H9 (cell line): ENCODE results near the gene INPP5A. TPM values are rescaled to one million over a fixed set of nuclear protein-coding genes. Genes with fewer than 3 reads are reported as not detected.
A peak's percentile ranks its signal among the peaks of the same experiment; 100 is the strongest.

Experiments used
- DNase-seq: peaks from one replicate; pipeline ENCODE4 v3.0.0-alpha.2; 2017
- H2AFZ ChIP-seq: one replicate; pipeline ENCODE4 v1.6.1; 2013; ENCODE audit warnings: mild to moderate bottlenecking, low read length, control low read depth, moderate library complexity
- H2AK5ac ChIP-seq: 2 replicates; pipeline ENCODE4 v1.6.1; 2013; ENCODE audit warnings: low read length, control low read depth, mixed read lengths; ENCODE audit not compliant: insufficient read length
- H2BK120ac ChIP-seq: one replicate; pipeline ENCODE4 v1.6.1; 2013; ENCODE audit warnings: low read depth, mild to moderate bottlenecking, low read length, control low read depth, inconsistent platforms; ENCODE audit not compliant: poor library complexity, severe bottlenecking
- H2BK12ac ChIP-seq: 2 replicates; pipeline ENCODE4 v1.6.1; 2013; ENCODE audit warnings: low read length, control low read depth, mixed read lengths, low read depth; ENCODE audit not compliant: insufficient read length
- H2BK15ac ChIP-seq: 2 replicates; pipeline ENCODE4 v1.6.1; 2013; ENCODE audit warnings: low read depth, low read length, control low read depth
- H2BK20ac ChIP-seq: one replicate; pipeline ENCODE4 v1.6.1; 2013; ENCODE audit warnings: low read depth, mild to moderate bottlenecking, low read length, control low read depth, inconsistent platforms; ENCODE audit not compliant: poor library complexity, severe bottlenecking
- H2BK5ac ChIP-seq: 2 replicates; pipeline ENCODE4 v1.6.1; 2013; ENCODE audit warnings: low read length, control low read depth, mixed read lengths; ENCODE audit not compliant: insufficient read length
- H3K14ac ChIP-seq: 2 replicates; pipeline ENCODE4 v1.6.1; 2013; ENCODE audit warnings: low read length, control low read depth; ENCODE audit not compliant: insufficient read depth
- H3K18ac ChIP-seq: 2 replicates; pipeline ENCODE4 v1.6.1; 2013; ENCODE audit warnings: low read depth, mild to moderate bottlenecking, mixed read lengths, low read length, control low read depth; ENCODE audit not compliant: insufficient read length
- H3K23ac ChIP-seq: 2 replicates; pipeline ENCODE4 v1.6.1; 2013; ENCODE audit warnings: low read length, control low read depth, mixed read lengths, low read depth; ENCODE audit not compliant: insufficient read length
- H3K23me2 ChIP-seq: 2 replicates; pipeline ENCODE4 v1.6.1; 2013; ENCODE audit warnings: low read depth, mild to moderate bottlenecking, mixed read lengths, low read length, control low read depth; ENCODE audit not compliant: insufficient read length, poor library complexity, severe bottlenecking
- H3K27ac ChIP-seq: 2 replicates; pipeline ENCODE4 v1.5.1; 2013; ENCODE audit warnings: low read length, control low read depth, mixed read lengths, low read depth; ENCODE audit not compliant: insufficient read length
- H3K27me3 ChIP-seq: 2 replicates; pipeline ENCODE4 v1.6.1; 2013; ENCODE audit warnings: low read length, control low read depth, inconsistent platforms; ENCODE audit not compliant: insufficient read depth
- H3K4ac ChIP-seq: 2 replicates; pipeline ENCODE4 v1.6.1; 2013; ENCODE audit warnings: low read depth, mild to moderate bottlenecking, control low read depth, inconsistent platforms, low read length, moderate library complexity
- H3K4me1 ChIP-seq: 2 replicates; pipeline ENCODE4 v1.6.1; 2013; ENCODE audit warnings: low read length, control low read depth, inconsistent platforms; ENCODE audit not compliant: insufficient read depth
- H3K4me2 ChIP-seq: 2 replicates; pipeline ENCODE4 v1.6.1; 2013; ENCODE audit warnings: low read length, control low read depth, mixed read lengths; ENCODE audit not compliant: insufficient read length, insufficient read depth
- H3K56ac ChIP-seq: 2 replicates; pipeline ENCODE4 v1.6.1; 2013; ENCODE audit warnings: low read depth, mild to moderate bottlenecking, mixed read lengths, low read length, control low read depth; ENCODE audit not compliant: insufficient read length
- H3K79me1 ChIP-seq: 2 replicates; pipeline ENCODE4 v1.6.1; 2013; ENCODE audit warnings: low read depth, mild to moderate bottlenecking, moderate library complexity, low read length, control low read depth, inconsistent platforms; ENCODE audit not compliant: insufficient read depth, poor library complexity, severe bottlenecking
- H3K79me2 ChIP-seq: 2 replicates; pipeline ENCODE4 v1.6.1; 2013; ENCODE audit warnings: low read length, control low read depth, inconsistent platforms; ENCODE audit not compliant: insufficient read depth
- H3K9ac ChIP-seq: 2 replicates; pipeline ENCODE4 v1.6.1; 2013; ENCODE audit warnings: low read length, control low read depth, mixed read lengths; ENCODE audit not compliant: insufficient read length; ENCODE audit errors: extremely low read depth
- H3K9me3 ChIP-seq: one replicate; pipeline ENCODE4 v1.6.1; 2013; ENCODE audit warnings: low read depth, low read length, inconsistent platforms; ENCODE audit not compliant: control insufficient read depth
- H3T11ph ChIP-seq: one replicate; pipeline ENCODE4 v1.6.1; 2013; ENCODE audit warnings: mild to moderate bottlenecking, low read length, control low read depth, inconsistent platforms
- H4K20me1 ChIP-seq: one replicate; pipeline ENCODE4 v1.6.1; 2013; ENCODE audit not compliant: control insufficient read depth, insufficient read length, insufficient read depth
- H4K5ac ChIP-seq: 2 replicates; pipeline ENCODE4 v1.6.1; 2013; ENCODE audit warnings: low read depth, mild to moderate bottlenecking, mixed read lengths, low read length, control low read depth; ENCODE audit not compliant: insufficient read length
- H4K8ac ChIP-seq: replicated peaks from 2 replicates; pipeline ENCODE4 v1.6.1; 2013; ENCODE audit warnings: low read length, control low read depth, mixed read lengths, low read depth; ENCODE audit not compliant: insufficient read length
- H4K91ac ChIP-seq: 2 replicates; pipeline ENCODE4 v1.6.1; 2013; ENCODE audit warnings: low read depth, mild to moderate bottlenecking, moderate library complexity, mixed read lengths, low read length, control low read depth; ENCODE audit not compliant: insufficient read length
- H3K27ac Mint-ChIP-seq, 3 experiments: 2 replicates in 2 of 3; 3 replicates in 1 of 3; pipeline ENCODE4 v1.8.0; 2020 to 2021; ENCODE audit warnings: mixed read lengths in 3 of 3, mild to moderate bottlenecking in 1 of 3, moderate library complexity in 1 of 3
- H3K27me3 Mint-ChIP-seq: 2 replicates; pipeline ENCODE4 v1.8.0; 2021; ENCODE audit warnings: low read depth, mild to moderate bottlenecking, moderate library complexity, mixed read lengths
- H3K36me3 Mint-ChIP-seq, 3 experiments: 2 replicates in 2 of 3; 3 replicates in 1 of 3; pipeline ENCODE4 v1.8.0; 2020 to 2021; ENCODE audit warnings: low read depth in 3 of 3, mixed read lengths in 3 of 3; ENCODE audit not compliant: insufficient read depth in 1 of 3
- H3K4me1 Mint-ChIP-seq, 2 experiments: 2 replicates each; pipeline ENCODE4 v1.8.0; 2020; ENCODE audit warnings: mixed read lengths in 2 of 2
- H3K4me3 Mint-ChIP-seq, 2 experiments: 2 replicates in 1 of 2; 3 replicates in 1 of 2; pipeline ENCODE4 v1.8.0; 2020 to 2021; ENCODE audit warnings: mild to moderate bottlenecking in 2 of 2, mixed read lengths in 2 of 2, moderate library complexity in 1 of 2
- H3K9me3 Mint-ChIP-seq, 2 experiments: 2 replicates in 1 of 2; 3 replicates in 1 of 2; pipeline ENCODE4 v1.8.0; 2020; ENCODE audit warnings: mild to moderate bottlenecking in 2 of 2, mixed read lengths in 2 of 2, moderate library complexity in 1 of 2
- WGBS: extraction: QIAGEN DNeasy Blood & Tissue Kit; methylation state at CpG from one replicate; pipeline ENCODE4 v1.1.7; 2013; ENCODE audit warnings: missing lambda C conversion rate, low lambda C conversion rate, mixed read lengths; ENCODE audit not compliant: insufficient read length; ENCODE audit errors: extremely low coverage; 5-methylcytosine and 5-hydroxymethylcytosine counted together
- total RNA-seq: library from RNA; stranded (reverse); gene quantifications from 2 replicates; pipeline ENCODE4 v1.2.1, GENCODE V29; 2021
- TF ChIP-seq, protein P1 (sequence below): fragments of 200-600 bp; sonication (generic); conservative IDR thresholded peaks from 3 replicates; pipeline ENCODE4 v1.8.0; 2021; ENCODE audit warnings: antibody characterized with exemption, mild to moderate bottlenecking

Gene INPP5A
- total RNA-seq, 1 experiment from 2014 or later = 17.7 TPM

DNA sequence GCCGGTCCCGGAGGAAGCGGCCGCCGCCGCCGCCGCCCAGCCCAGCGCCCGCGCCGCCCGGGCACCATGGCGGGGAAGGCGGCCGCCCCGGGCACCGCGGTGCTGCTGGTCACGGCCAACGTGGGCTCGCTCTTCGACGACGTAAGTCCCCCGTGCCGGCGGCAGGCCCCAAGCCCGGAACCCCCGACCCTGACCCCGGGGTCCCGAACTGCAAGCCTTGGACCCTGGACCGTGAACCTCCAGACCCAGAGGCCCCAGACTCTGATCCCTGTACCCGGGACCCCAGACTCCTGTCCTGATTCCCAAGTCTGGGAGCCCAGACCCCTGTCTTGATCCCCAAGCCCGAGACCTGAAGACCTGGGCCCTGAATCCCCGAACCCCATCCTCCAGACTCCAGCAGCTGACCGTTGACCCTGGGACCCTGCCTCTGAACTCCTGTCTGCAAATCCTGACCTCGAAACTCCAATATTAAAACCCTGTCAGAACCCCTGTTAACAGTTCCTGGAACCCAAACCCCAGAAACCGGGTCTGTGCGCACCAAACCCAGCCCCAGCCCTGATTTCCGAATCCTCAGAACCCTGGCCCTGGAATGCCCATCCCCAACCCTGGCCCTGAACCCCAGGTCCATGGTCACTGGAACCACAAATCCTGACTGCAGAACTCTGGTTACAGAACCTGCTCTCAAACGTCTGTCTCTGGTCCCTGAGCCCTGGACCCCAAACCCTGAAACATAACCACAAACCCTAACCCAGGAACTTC is 623 bp downstream of the INPP5A start:
- Mint-ChIP-seq H3K27ac (no peak overlapping the region), H3K9me3 (no peaks in the 10 kb centered on the region), H3K4me3 (peak overlapping the region; percentile 79 to 88), H3K27me3 (peaks cover 37% of the 10 kb centered on the region), H3K4me1 (peaks cover 40 to 60% of the 10 kb centered on the region in 2 experiments), H3K36me3 (peaks cover 0 to 4% (median 0%) of the 10 kb centered on the region in 3 experiments; a peak in 2 of 7 replicates)
- Histone ChIP-seq H3K27ac (no peak overlapping the region), H3K4me2 (peak overlapping the region; percentile 58), H3K23me2 (peaks cover 8% of the 10 kb centered on the region), H3K27me3 (no peaks in the 10 kb centered on the region; the same call in 1 of the 2 replicates), H3K56ac (no peak overlapping the region), H3K14ac (no peak overlapping the region; the same call in none of the 2 replicates), H3K23ac (no peak overlapping the region), H3K4me1 (no peaks in the 10 kb centered on the region; the same call in 1 of the 2 replicates), H4K8ac (no peak overlapping the region), H3T11ph (no peak overlapping the region), H3K79me2 (no peaks in the 10 kb centered on the region), H3K18ac (no peak overlapping the region), H4K20me1 (peaks cover 3% of the 10 kb centered on the region), H3K4ac (no peak overlapping the region), H2BK15ac (no peak overlapping the region; the same call in 1 of the 2 replicates), H2BK12ac (no peak overlapping the region), H2BK5ac (no peak overlapping the region), H2AFZ (no peak overlapping the region), H4K91ac (no peak overlapping the region), H3K9me3 (no peaks in the 10 kb centered on the region), H2BK120ac (no peak overlapping the region), H2AK5ac (no peak overlapping the region), H4K5ac (no peak overlapping the region), H3K79me1 (peaks cover 5% of the 10 kb centered on the region), H2BK20ac (no peak overlapping the region), H3K9ac (no peak overlapping the region)
- TF ChIP-seq, protein P1, sequence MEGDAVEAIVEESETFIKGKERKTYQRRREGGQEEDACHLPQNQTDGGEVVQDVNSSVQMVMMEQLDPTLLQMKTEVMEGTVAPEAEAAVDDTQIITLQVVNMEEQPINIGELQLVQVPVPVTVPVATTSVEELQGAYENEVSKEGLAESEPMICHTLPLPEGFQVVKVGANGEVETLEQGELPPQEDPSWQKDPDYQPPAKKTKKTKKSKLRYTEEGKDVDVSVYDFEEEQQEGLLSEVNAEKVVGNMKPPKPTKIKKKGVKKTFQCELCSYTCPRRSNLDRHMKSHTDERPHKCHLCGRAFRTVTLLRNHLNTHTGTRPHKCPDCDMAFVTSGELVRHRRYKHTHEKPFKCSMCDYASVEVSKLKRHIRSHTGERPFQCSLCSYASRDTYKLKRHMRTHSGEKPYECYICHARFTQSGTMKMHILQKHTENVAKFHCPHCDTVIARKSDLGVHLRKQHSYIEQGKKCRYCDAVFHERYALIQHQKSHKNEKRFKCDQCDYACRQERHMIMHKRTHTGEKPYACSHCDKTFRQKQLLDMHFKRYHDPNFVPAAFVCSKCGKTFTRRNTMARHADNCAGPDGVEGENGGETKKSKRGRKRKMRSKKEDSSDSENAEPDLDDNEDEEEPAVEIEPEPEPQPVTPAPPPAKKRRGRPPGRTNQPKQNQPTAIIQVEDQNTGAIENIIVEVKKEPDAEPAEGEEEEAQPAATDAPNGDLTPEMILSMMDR = no peak
- no peak for DNase-seq
- WGBS = no CpG with 5 or more reads among the region's 42 CpGs
